Left ventricle myocardium inferior (tissue), 1 donor: ENCODE data around the gene ATP6V0A1. TPM values are rescaled to one million over a fixed set of nuclear protein-coding genes. Genes with fewer than 3 reads are reported as not detected.

Experiments
- DNase-seq: peaks from one replicate; pipeline ENCODE4 v3.0.0-alpha.2; 2020
- H3K27ac ChIP-seq: fragments of 200-600 bp; replicated peaks from 2 replicates; pipeline ENCODE4 v1.8.0; 2021
- H3K27me3 ChIP-seq: fragments of 200-600 bp; 2 replicates; pipeline ENCODE4 v1.8.0; 2021; ENCODE audit warnings: low read depth
- H3K36me3 ChIP-seq: fragments of 200-600 bp; 2 replicates; pipeline ENCODE4 v1.8.0; 2021
- H3K4me1 ChIP-seq: fragments of 200-600 bp; 2 replicates; pipeline ENCODE4 v1.8.0; 2021
- H3K4me3 ChIP-seq: fragments of 200-600 bp; 2 replicates; pipeline ENCODE4 v1.8.0; 2021; ENCODE audit warnings: mild to moderate bottlenecking, moderate library complexity
- H3K9me3 ChIP-seq: fragments of 200-600 bp; replicated peaks from 2 replicates; pipeline ENCODE4 v1.8.0; 2021
- intact Hi-C: fragments of 100-400 bp; cut with micrococcal nuclease; formaldehyde crosslinking; loops from one replicate; pipeline ENCODE4 v1.11.0; 2022
- total RNA-seq: library from RNA; stranded (reverse); fragmentation: NEBNext Ultra II Directional; extraction: Animal tissue kit (Norgen Biotek cat#: 25700); gene quantifications from one replicate; pipeline ENCODE4 v1.2.1, GENCODE V29; 2021
- TF ChIP-seq, protein P1 (sequence below): fragments of 200-600 bp; IDR thresholded peaks from 2 replicates; pipeline ENCODE4 v1.8.0; 2021; ENCODE audit warnings: antibody characterized with exemption, mild to moderate bottlenecking, borderline replicate concordance
- donor health status: DM: no; HTN: yes; CAD: no; lungs with severe emphysema.

Gene ATP6V0A1
- total RNA-seq, 1 donor from 2014 or later = 25.6 TPM

DNA sequence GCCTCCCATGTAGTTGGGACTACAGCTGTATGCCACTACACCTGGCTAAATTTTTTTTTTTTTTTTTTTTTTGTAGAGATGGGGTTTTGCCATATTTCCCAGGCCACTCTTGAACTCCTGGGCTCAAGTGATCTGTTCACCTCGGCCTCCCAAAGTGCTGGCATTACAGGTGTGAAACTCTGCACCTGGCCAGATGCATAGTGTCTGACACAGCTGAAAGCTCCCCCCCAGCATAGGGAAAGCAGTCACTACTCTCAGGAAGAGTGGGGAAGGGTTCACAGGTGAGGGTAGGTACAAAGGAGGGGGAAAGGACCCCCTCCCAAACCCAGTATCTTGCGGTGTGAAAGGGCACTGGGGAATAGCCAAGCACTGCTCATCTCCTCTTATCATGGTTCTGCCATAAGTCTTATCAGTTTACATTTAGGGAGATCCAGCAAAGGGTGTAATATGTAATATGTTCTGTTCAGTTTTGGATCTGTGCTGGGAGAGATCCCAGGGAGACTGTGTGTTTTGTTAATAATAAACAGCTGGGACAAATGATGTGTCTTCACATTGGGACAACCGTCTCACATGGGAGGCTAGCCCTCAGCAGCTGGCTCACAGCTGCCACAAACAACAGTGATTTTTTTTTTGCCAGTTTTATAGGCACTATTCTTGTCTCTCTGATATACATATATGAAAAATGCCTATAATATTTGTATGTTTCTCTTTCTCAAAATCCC is 28.8 kb upstream of the ATP6V0A1 start:
- no peak for DNase-seq
- Histone ChIP-seq H3K4me1 (peaks cover 38% of the 10 kb centered on the region), H3K9me3 (no peaks in the 10 kb centered on the region), H3K27ac (peak overlapping the region; percentile 58), H3K36me3 (no peaks in the 10 kb centered on the region), H3K27me3 (no peaks in the 10 kb centered on the region), H3K4me3 (no peak overlapping the region)
- TF ChIP-seq, protein P1, sequence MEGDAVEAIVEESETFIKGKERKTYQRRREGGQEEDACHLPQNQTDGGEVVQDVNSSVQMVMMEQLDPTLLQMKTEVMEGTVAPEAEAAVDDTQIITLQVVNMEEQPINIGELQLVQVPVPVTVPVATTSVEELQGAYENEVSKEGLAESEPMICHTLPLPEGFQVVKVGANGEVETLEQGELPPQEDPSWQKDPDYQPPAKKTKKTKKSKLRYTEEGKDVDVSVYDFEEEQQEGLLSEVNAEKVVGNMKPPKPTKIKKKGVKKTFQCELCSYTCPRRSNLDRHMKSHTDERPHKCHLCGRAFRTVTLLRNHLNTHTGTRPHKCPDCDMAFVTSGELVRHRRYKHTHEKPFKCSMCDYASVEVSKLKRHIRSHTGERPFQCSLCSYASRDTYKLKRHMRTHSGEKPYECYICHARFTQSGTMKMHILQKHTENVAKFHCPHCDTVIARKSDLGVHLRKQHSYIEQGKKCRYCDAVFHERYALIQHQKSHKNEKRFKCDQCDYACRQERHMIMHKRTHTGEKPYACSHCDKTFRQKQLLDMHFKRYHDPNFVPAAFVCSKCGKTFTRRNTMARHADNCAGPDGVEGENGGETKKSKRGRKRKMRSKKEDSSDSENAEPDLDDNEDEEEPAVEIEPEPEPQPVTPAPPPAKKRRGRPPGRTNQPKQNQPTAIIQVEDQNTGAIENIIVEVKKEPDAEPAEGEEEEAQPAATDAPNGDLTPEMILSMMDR = no peak
- intact Hi-C loops = loop anchor here (5.0 kb wide), 1 partner anchor 87 kb away; no protein-coding TSS in a partner anchor

- TF ChIP-seq, protein P1 = no peak
- H3K27me3 ChIP-seq = no peaks in the 10 kb centered on the region
- intact Hi-C loops = no loop called here
- no peak for DNase-seq
- peak overlapping the region; percentile 58 for H3K27ac ChIP-seq
- no peaks in the 10 kb centered on the region for H3K36me3 ChIP-seq
- H3K4me1 ChIP-seq = peaks cover 48% of the 10 kb centered on the region
- H3K4me3 ChIP-seq = no peak overlapping the region
- H3K9me3 ChIP-seq = no peaks in the 10 kb centered on the region
These were observed 26.9 kb upstream of the ATP6V0A1 start for GRCh38 chr17:42431758-42432161.

GRCh38 chr17:42436391-42436790 is 22.3 kb upstream of the ATP6V0A1 start:
- intact Hi-C loops = no loop called here
- no peak for DNase-seq
- TF ChIP-seq, protein P1 = no peak

GRCh38 chr17:42438600-42439567 is 19.8 kb upstream of the ATP6V0A1 start:
- Histone ChIP-seq H3K27ac (no peak overlapping the region), H3K27me3 (no peaks in the 10 kb centered on the region), H3K9me3 (no peaks in the 10 kb centered on the region), H3K4me1 (peaks cover 22% of the 10 kb centered on the region), H3K4me3 (no peak overlapping the region), H3K36me3 (no peaks in the 10 kb centered on the region)
- TF ChIP-seq, protein P1 = peak; percentile 42
- intact Hi-C loops = no loop called here
- DNase-seq = no peak

More at GRCh38 chr17:42436391-42436790, 22.3 kb upstream of the ATP6V0A1 start:
- H3K9me3 ChIP-seq = no peaks in the 10 kb centered on the region
- no peaks in the 10 kb centered on the region for H3K27me3 ChIP-seq
- H3K4me3 ChIP-seq = peak overlapping the region; percentile 9
- peaks cover 24% of the 10 kb centered on the region for H3K4me1 ChIP-seq
- H3K36me3 ChIP-seq = no peaks in the 10 kb centered on the region
- H3K27ac ChIP-seq = peak overlapping the region; percentile 77

DNA sequence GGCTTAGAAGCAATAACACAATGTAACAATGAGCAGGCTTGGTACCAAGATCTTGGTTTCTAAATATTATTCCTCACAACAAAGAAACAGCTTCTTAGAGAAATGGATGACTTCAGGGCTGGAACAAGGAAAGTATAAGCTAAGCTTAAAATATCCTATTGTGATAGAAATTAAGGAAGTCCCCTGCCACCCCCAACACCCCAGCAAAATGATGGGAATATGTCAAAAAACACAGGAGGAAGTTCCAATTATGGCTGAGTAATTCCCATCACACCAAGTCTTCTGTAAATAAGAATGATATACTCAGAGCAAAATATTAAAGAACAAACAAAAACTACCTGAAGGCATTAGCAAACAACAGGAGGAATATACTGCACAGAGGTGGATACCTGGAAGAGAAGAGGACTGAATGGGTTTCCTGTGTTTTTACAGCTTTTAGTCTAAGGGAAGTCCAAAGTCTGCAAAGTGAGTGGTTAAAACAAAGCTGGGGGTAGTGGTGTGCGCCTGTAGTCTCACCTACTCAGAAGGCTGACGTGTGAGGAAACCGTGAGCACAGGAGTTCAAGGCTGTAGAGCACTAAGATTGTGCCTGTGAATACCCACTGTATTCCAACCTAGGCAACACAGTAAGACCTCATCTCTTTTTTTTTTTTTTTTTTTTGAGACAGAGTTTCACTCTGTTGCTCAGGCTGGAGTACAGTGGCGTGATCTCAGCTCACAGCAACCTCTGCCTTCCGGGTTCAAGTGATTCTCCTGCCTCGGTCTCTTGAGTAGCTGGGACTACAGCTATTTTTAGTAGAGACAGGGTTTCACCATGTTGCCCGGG is 17.1 kb upstream of the ATP6V0A1 start:
- Histone ChIP-seq H3K4me1 (peaks cover 14% of the 10 kb centered on the region), H3K27ac (no peak overlapping the region)

More for the DNA sequence above, 17.1 kb upstream of the ATP6V0A1 start:
- TF ChIP-seq, protein P1 = no peak
- Histone ChIP-seq H3K27me3 (no peaks in the 10 kb centered on the region), H3K36me3 (no peaks in the 10 kb centered on the region), H3K9me3 (no peaks in the 10 kb centered on the region), H3K4me3 (no peak overlapping the region)
- DNase-seq = no peak
- intact Hi-C loops = no loop called here
